IMR-90 (cell line): ENCODE results near the gene SPECC1L. TPM values are rescaled to one million over a fixed set of nuclear protein-coding genes. Genes with fewer than 3 reads are reported as not detected.
"Not testable (repeated sequence)": the region's sequence is repeated elsewhere in the genome, so short reads cannot be mapped to it uniquely, and the experiment has no call there.

Experiments
- ATAC-seq: fragments of 200-7000 bp; cut with Tn5 transposase; 2 replicates; pipeline ENCODE4 v1.9.1; 2020; ENCODE audit warnings: low read depth, mild to moderate bottlenecking, moderate library complexity
- BruUV-seq: library from RNA; stranded (reverse); fragments of 400-500 nt; replicated peaks from 2 replicates; lab custom pipeline; 2021; lab: Mats Ljungman, UMichigan
- CTCF ChIA-PET: fragments of 300-600 bp; formaldehyde crosslinking; extraction: SDS; loops from one replicate; lab custom pipeline; 2021; ENCODE audit warnings: antibody characterized with exemption; lab: Yijun Ruan, JAX
- POLR2A ChIA-PET: fragments of 300-600 bp; sonication (Branson Sonifier 250); formaldehyde crosslinking; loops from one replicate; lab custom pipeline; 2022; ENCODE audit warnings: antibody characterized with exemption; ENCODE audit not compliant: unreplicated experiment; lab: Charles Lee
- DNase-seq: peaks from one replicate; pipeline ENCODE4 v3.0.0; 2013
- H2AFZ ChIP-seq: replicated peaks from 2 replicates; pipeline ENCODE3; 2013; ENCODE audit warnings: low read length, mild to moderate bottlenecking; ENCODE audit not compliant: poor library complexity
- H2AK5ac ChIP-seq: 2 replicates; pipeline ENCODE4 v1.6.1; 2013; ENCODE audit warnings: low read depth, low read length, inconsistent platforms
- H2AK9ac ChIP-seq: replicated peaks from 2 replicates; pipeline ENCODE3; 2013; ENCODE audit warnings: mild to moderate bottlenecking, low read depth, low read length, moderate library complexity; ENCODE audit not compliant: poor library complexity
- H2BK120ac ChIP-seq: 2 replicates; pipeline ENCODE4 v1.6.1; 2013; ENCODE audit warnings: low read depth, low read length, inconsistent platforms
- H2BK15ac ChIP-seq: 3 replicates; pipeline ENCODE4 v1.6.1; 2013; ENCODE audit warnings: low read depth, low read length, inconsistent platforms
- H2BK20ac ChIP-seq: 2 replicates; pipeline ENCODE4 v1.6.1; 2013; ENCODE audit warnings: low read depth, mild to moderate bottlenecking, inconsistent platforms, low read length, moderate library complexity
- H2BK5ac ChIP-seq: 2 replicates; pipeline ENCODE4 v1.6.1; 2013; ENCODE audit warnings: mild to moderate bottlenecking, low read depth, low read length, inconsistent platforms; ENCODE audit not compliant: poor library complexity, severe bottlenecking
- H3K14ac ChIP-seq: replicated peaks from 2 replicates; pipeline ENCODE4 v1.6.1; 2013; ENCODE audit warnings: low read depth, low read length, inconsistent platforms
- H3K18ac ChIP-seq: 2 replicates; pipeline ENCODE4 v1.6.1; 2013; ENCODE audit warnings: low read depth, low read length, control low read depth
- H3K23ac ChIP-seq: 2 replicates; pipeline ENCODE4 v1.6.1; 2013; ENCODE audit warnings: low read depth, low read length, inconsistent platforms
- H3K27ac ChIP-seq: 2 replicates; pipeline ENCODE4 v1.5.1; 2013; ENCODE audit warnings: mild to moderate bottlenecking, control low read depth, low read length; ENCODE audit not compliant: insufficient read depth
- H3K27me3 ChIP-seq: 2 replicates; pipeline ENCODE4 v1.6.1; 2013; ENCODE audit warnings: low read length; ENCODE audit not compliant: control insufficient read depth, insufficient read depth
- H3K36me3 ChIP-seq: 2 replicates; pipeline ENCODE4 v1.6.1; 2013; ENCODE audit warnings: low read length, mixed read lengths; ENCODE audit not compliant: control insufficient read depth, insufficient read depth
- H3K4ac ChIP-seq: 2 replicates; pipeline ENCODE4 v1.6.1; 2013; ENCODE audit warnings: low read depth, low read length, inconsistent platforms
- H3K4me1 ChIP-seq: 2 replicates; pipeline ENCODE4 v1.6.1; 2013; ENCODE audit warnings: low read length, mixed read lengths; ENCODE audit not compliant: control insufficient read depth, insufficient read depth
- H3K4me2 ChIP-seq: 2 replicates; pipeline ENCODE4 v1.6.1; 2013; ENCODE audit warnings: low read depth, mild to moderate bottlenecking, control low read depth, low read length, moderate library complexity
- H3K4me3 ChIP-seq: 2 replicates; pipeline ENCODE4 v1.5.1; 2013; ENCODE audit warnings: low read depth, mild to moderate bottlenecking, control low read depth, low read length, moderate library complexity; ENCODE audit not compliant: insufficient read depth
- H3K56ac ChIP-seq: 2 replicates; pipeline ENCODE4 v1.6.1; 2013; ENCODE audit warnings: low read length, inconsistent platforms; ENCODE audit not compliant: insufficient read depth; ENCODE audit errors: extremely low read depth
- H3K79me1 ChIP-seq, 2 experiments: 2 replicates each; pipeline ENCODE4 v1.6.1; 2013; ENCODE audit warnings: low read length in 2 of 2, inconsistent platforms in 1 of 2, low read depth in 1 of 2
- H3K9ac ChIP-seq: 2 replicates; pipeline ENCODE4 v1.6.1; 2013; ENCODE audit warnings: low read depth, low read length, control low read depth
- H3K9me1 ChIP-seq: 2 replicates; pipeline ENCODE4 v1.6.1; 2013; ENCODE audit warnings: low read length, inconsistent platforms; ENCODE audit not compliant: insufficient read depth
- H3K9me3 ChIP-seq: 2 replicates; pipeline ENCODE4 v1.6.1; 2013; ENCODE audit warnings: low read length; ENCODE audit not compliant: control insufficient read depth, insufficient read depth
- H4K20me1 ChIP-seq: 2 replicates; pipeline ENCODE4 v1.6.1; 2013; ENCODE audit warnings: low read length, inconsistent platforms; ENCODE audit not compliant: insufficient read depth
- H4K5ac ChIP-seq: 2 replicates; pipeline ENCODE4 v1.6.1; 2013; ENCODE audit warnings: mild to moderate bottlenecking, low read depth, low read length, control low read depth
- H4K8ac ChIP-seq, 2 experiments: 2 replicates each; pipeline ENCODE4 v1.6.1; 2013; ENCODE audit warnings: low read depth in 2 of 2, low read length in 2 of 2, control low read depth in 1 of 2, inconsistent platforms in 1 of 2
- H4K91ac ChIP-seq: 2 replicates; pipeline ENCODE4 v1.6.1; 2013; ENCODE audit warnings: low read depth, low read length, inconsistent platforms; ENCODE audit not compliant: insufficient read depth
- WGBS, 2 experiments: methylation state at CpG; one replicate each; pipeline versions ENCODE4 v1.1.5 to v1.1.7; 2013; ENCODE audit warnings: missing lambda C conversion rate in 2 of 2; ENCODE audit not compliant: insufficient read length in 1 of 2; ENCODE audit errors: extremely low coverage in 2 of 2; 5-methylcytosine and 5-hydroxymethylcytosine counted together
- dilution Hi-C: fragments of 300-500 bp; cut with HindIII; formaldehyde crosslinking; loops from one replicate; pipeline ENCODE4 v1.14.3; 2018; ENCODE audit warnings: low sequenced_read_pairs; ENCODE audit not compliant: unreplicated experiment
- in situ Hi-C: fragments of 300-500 bp; cut with MboI; formaldehyde crosslinking; loops from 3 replicates; pipeline ENCODE4 v1.14.3; 2019; ENCODE audit warnings: low sequenced_read_pairs, inconsistent platforms, mixed read lengths
- intact Hi-C: fragments of 100-400 bp; cut with micrococcal nuclease; formaldehyde crosslinking; loops from 2 replicates; pipeline ENCODE4 v1.10.0; 2022
- polyA plus RNA-seq, 3 experiments: library from polyadenylated mRNA; depleted of rRNA; stranded (reverse); fragments of >200 nt; gene quantifications; 2 replicates each; pipeline ENCODE4 v1.2.3, GENCODE V29; 2012; ENCODE audit warnings: low replicate concordance in 1 of 3
- total RNA-seq: library from RNA; depleted of rRNA; stranded (reverse); fragments of >200 nt; gene quantifications from 2 replicates; pipeline ENCODE4 v1.2.3, GENCODE V29; 2012

The SPECC1L gene
- total and polyA plus RNA-seq, 2 of the 4 experiments (the other 2 are of a cell fraction) = 18.7 to 44.1 TPM

GRCh38 chr22:24317511-24317910, 46.9 kb downstream of the SPECC1L start:
- H3K23ac ChIP-seq, H3K27ac ChIP-seq, H3K27me3 ChIP-seq, DNase-seq, H3K18ac ChIP-seq, H4K5ac ChIP-seq, H4K8ac ChIP-seq, H3K4me2 ChIP-seq, H2BK20ac ChIP-seq, CTCF ChIA-PET, H4K91ac ChIP-seq, BruUV-seq, ATAC-seq, H3K14ac ChIP-seq, H3K9me1 ChIP-seq, H3K4me1 ChIP-seq, H2BK5ac ChIP-seq, H3K9ac ChIP-seq, H2BK15ac ChIP-seq, in situ Hi-C loops, POLR2A ChIA-PET, H2AFZ ChIP-seq, H2AK9ac ChIP-seq, H3K4me3 ChIP-seq, dilution Hi-C loops, H3K56ac ChIP-seq, H2BK120ac ChIP-seq, H2AK5ac ChIP-seq, intact Hi-C loops, H3K4ac ChIP-seq, H3K9me3 ChIP-seq: not testable (repeated sequence)
- peaks cover 21 to 38% of the 10 kb centered on the region in 2 experiments for H3K79me1 ChIP-seq
- peaks cover 50% of the 10 kb centered on the region for H4K20me1 ChIP-seq
- peaks cover 30% of the 10 kb centered on the region for H3K36me3 ChIP-seq
- WGBS, 2 experiments = no CpG with 5 or more reads among the region's 30 CpGs
